Neutrophil (primary cell): Measurements from ENCODE around the gene UBL4B.

Source experiments
- H3K27ac ChIP-seq: fragments of 200-600 bp; sonication (generic); 2 replicates; pipeline ENCODE4 v1.5.1; 2016; ENCODE audit warnings: mild to moderate bottlenecking, moderate library complexity
- H3K27me3 ChIP-seq: fragments of 200-600 bp; sonication (generic); 2 replicates; pipeline ENCODE4 v1.6.0; 2016; ENCODE audit warnings: mild to moderate bottlenecking
- H3K36me3 ChIP-seq: fragments of 200-600 bp; sonication (generic); 2 replicates; pipeline ENCODE4 v1.5.1; 2017
- H3K4me1 ChIP-seq, 2 experiments: fragments of 200-600 bp in 1 of 2; sonication (generic) in 1 of 2; 1 replicate in 1 of 2; 2 replicates in 1 of 2; pipeline versions ENCODE4 v1.5.1 to v1.6.1; 2013 to 2016; ENCODE audit warnings: low read depth in 1 of 2, low read length in 1 of 2, mild to moderate bottlenecking in 1 of 2, moderate library complexity in 1 of 2; ENCODE audit not compliant: control insufficient read depth in 1 of 2, insufficient read depth in 1 of 2
- H3K4me3 ChIP-seq, 2 experiments: fragments of 200-600 bp in 1 of 2; sonication (generic) in 1 of 2; 1 replicate in 1 of 2; 2 replicates in 1 of 2; pipeline ENCODE4 v1.5.1; 2013 to 2016; ENCODE audit warnings: low read depth in 1 of 2, low read length in 1 of 2, mild to moderate bottlenecking in 1 of 2, moderate library complexity in 1 of 2
- H3K9me3 ChIP-seq: fragments of 200-600 bp; sonication (generic); 2 replicates; pipeline ENCODE4 v1.5.1; 2016
- CTCF ChIP-seq: fragments of 200-600 bp; sonication (generic); IDR thresholded peaks from 2 replicates; pipeline ENCODE4 v1.5.1; 2016; ENCODE audit warnings: antibody characterized with exemption

Gene UBL4B

GRCh38 chr1:110120960-110121561 lies 8.8 kb downstream of the UBL4B start:
- H3K27me3 ChIP-seq, result peaks cover 54% of the 10 kb centered on the region
- TF ChIP-seq CTCF, result no peak
- H3K9me3 ChIP-seq, result no peaks in the 10 kb centered on the region
- H3K27ac ChIP-seq, result no peak overlapping the region
- no peaks in the 10 kb centered on the region for H3K4me1 ChIP-seq
- no peaks in the 10 kb centered on the region for H3K36me3 ChIP-seq
- no peak overlapping the region for H3K4me3 ChIP-seq

- H3K27me3 ChIP-seq, result peaks cover 71% of the 10 kb centered on the region
- no peak overlapping the region for H3K27ac ChIP-seq
- H3K4me3 ChIP-seq, result no peak overlapping the region
- TF ChIP-seq CTCF, result no peak
- H3K9me3 ChIP-seq, result no peaks in the 10 kb centered on the region
- H3K36me3 ChIP-seq, result no peaks in the 10 kb centered on the region
- no peaks in the 10 kb centered on the region for H3K4me1 ChIP-seq
Measured at GRCh38 chr1:110123224-110123623, 11.0 kb downstream of the UBL4B start.

DNA sequence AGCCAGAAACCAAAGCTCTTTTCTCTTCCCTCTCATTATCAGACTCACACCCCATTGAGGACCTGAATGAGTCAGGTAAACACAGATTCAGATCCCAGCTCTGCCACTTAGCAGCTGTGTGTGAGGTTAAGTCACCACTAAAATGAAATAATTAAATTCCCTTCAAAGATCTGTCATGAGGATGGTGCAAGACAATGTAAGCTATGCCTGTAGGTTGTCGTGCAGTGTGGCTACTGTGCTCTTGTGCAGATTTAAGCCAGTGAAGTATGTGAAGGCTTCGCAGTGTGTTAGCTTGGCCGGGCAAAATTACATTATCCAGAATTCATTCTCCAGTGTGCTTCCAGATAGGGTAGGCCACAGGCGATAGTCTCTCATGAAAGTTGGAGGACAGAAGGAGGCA lies 13.6 kb downstream of the UBL4B start:
- no peak for TF ChIP-seq CTCF
- Histone ChIP-seq H3K27me3 (peaks cover 80% of the 10 kb centered on the region), H3K36me3 (no peaks in the 10 kb centered on the region), H3K27ac (no peak overlapping the region), H3K4me3 (no peak overlapping the region), H3K9me3 (no peaks in the 10 kb centered on the region), H3K4me1 (no peaks in the 10 kb centered on the region)

- Histone ChIP-seq H3K9me3 (no peaks in the 10 kb centered on the region), H3K27me3 (peaks cover 86% of the 10 kb centered on the region), H3K4me3 (no peak overlapping the region), H3K27ac (no peak overlapping the region), H3K4me1 (no peaks in the 10 kb centered on the region), H3K36me3 (no peaks in the 10 kb centered on the region)
- no peak for TF ChIP-seq CTCF
Measured at GRCh38 chr1:110130113-110130591, 17.9 kb downstream of the UBL4B start.

GRCh38 chr1:110130989-110131388 lies 18.7 kb downstream of the UBL4B start:
- TF ChIP-seq CTCF, result no peak
- Histone ChIP-seq H3K4me3 (no peak overlapping the region), H3K36me3 (no peaks in the 10 kb centered on the region), H3K27ac (no peak overlapping the region), H3K27me3 (peaks cover 94% of the 10 kb centered on the region), H3K9me3 (no peaks in the 10 kb centered on the region), H3K4me1 (no peaks in the 10 kb centered on the region)
